C1 segment of cervical spinal cord (tissue), 14 donors: ENCODE measurements around the gene AATK.
A peak's percentile ranks its signal among the peaks of the same experiment; 100 is the strongest.

Source experiments
- DNase-seq, 14 donors: peaks; one replicate each; lab custom pipeline; 2025; lab: John Stamatoyannopoulos, UW

AATK gene

GRCh38 chr17:81196505-81197408, 30.7 kb upstream of the AATK start:
- DNase-seq: no peak

DNA sequence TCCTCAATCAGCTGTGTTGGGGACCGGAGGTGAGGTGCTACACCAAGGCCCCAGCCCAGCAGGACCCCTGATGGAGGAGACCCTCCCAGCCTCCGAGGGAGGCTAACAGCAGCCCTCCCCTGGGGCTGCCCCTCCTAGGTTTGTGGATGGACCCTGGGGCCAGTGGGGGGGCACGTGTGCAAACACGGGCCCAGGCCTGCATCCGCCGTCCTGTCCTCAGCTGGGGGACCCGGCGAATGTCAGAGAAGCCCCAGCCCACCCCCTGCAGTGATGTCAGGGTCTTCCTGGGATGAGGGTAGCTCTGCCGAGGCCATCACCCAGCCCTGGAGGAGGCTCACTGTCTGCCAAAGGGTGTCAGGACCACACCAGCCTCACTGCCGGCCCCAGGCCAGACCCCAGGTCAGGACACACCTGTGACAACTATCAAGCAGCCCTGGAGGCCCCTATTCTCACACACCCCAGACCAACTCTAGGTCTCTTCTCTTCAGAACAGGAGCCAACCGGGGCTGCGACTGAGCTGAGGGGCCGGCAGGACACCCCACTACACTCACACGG, 30.0 kb upstream of the AATK start:
- no peak for DNase-seq

GRCh38 chr17:81194941-81195901, 29.2 kb upstream of the AATK start:
- DNase-seq: no peak

DNA sequence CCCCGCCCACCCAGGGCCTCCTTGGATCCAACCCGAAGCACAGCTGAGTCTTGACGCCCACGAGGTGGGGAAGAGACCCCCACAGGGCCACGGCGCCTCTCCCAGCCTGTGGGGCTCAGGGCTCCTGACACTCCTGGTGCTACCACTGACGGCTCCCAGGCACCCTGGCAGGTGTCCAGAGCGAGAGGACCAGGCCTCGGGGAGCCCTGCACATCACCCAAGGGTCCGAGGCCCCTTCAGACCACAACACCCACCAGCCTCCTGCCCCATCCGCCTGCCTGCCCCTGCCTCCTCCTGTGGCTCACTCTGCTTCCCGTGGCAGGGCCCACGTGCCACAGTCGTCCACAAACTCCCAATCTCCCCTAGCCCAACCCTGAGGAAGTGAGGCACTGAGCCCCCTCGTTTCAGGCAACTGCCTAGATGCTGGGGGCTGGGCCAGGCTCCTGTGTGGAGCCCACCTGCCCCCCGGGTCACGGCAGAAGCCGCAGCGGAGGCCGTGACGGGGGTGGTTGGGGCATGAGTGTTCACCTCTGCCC, 28.3 kb upstream of the AATK start:
- no peak for DNase-seq

DNA sequence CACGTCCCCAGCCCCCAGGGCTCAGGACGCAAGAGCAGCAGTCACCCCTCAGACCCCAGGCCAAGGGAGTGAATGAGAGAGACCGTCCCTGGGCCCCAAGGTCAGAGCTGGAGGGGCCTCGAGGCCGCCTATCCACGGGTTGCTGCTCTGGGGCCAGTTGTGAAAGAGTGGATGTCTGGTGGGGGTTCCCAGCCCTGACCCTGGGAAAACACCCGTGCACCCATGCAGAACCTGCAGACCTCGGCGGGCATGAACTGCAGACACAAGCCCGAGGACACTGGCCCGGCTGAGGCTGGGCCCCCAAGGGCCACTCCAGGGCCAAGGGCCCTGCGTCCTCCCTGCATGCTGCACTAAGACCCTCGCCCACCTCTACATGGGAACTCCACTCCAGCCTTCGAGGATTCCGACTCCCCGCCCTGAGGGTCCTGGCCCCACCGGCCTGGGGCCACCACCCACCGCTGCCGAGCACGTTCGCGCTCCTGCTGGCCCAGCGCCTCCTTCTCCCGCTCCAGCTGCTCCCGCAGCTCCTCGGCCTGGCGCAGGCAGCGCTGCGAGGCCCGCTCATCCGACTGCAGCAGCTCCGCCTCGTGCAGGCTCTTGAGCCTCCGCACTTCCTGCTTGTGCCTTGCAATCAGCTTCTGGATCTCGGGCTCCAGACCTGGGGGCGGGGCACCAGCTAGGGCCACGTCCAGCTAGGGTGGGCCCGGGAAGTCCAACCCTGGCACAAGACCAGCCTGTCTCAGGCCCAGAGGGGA, 27.6 kb upstream of the AATK start:
- no peak for DNase-seq

DNA sequence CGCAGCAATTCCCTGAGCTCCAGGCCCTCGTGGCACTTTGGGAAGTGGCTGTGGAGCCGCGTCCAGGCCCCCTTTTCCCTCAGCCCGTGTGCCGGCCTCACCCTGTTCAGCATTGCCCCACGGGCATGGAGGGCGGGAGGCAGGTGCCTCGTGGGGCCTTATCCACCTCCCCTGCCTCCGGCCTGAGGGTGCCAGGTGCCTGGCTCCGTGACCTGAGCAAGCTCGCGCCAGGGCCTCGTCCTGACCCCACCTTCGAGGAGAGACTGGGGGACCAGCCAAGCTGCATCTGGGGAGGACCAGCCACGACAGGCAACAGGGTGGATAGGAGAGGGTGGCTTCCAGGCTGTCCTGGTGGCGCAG, 27.0 kb upstream of the AATK start:
- no peak for DNase-seq

DNA sequence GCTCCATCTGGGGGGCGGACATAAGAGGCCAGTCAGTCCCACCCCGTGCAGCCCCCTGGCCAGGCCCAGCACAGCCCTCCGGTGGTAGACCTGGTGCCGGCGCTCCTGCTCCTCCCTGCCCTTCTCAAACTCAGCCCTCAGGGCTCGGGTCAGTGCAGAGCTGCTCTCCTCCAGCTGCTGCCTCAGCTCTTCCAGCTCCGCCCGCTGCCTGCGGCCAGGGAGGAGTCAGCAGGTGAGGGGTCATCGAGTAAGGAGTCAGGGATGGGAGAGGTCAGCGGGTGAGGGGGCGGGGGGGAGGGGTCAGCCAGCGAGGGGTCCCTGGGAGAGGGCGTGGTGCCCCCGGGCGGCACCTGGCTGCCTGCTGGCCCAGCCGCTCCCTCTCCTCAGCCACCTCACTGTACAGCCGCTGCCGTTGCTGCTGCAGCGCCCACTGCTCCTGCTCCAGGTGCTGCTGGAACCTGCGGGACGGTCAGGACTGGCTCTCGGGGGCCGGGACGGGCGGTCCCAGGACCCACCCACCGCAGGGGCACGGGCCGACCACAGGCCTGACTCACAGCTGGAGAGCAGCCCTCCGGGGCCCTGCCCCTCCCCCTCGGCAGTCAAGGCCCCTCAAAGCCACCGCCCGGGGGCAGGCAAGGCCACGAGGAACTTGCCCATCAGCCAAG, 26.5 kb upstream of the AATK start:
- DNase-seq: no peak

GRCh38 chr17:81191646-81192045, 25.6 kb upstream of the AATK start:
- DNase-seq: no peak

DNA sequence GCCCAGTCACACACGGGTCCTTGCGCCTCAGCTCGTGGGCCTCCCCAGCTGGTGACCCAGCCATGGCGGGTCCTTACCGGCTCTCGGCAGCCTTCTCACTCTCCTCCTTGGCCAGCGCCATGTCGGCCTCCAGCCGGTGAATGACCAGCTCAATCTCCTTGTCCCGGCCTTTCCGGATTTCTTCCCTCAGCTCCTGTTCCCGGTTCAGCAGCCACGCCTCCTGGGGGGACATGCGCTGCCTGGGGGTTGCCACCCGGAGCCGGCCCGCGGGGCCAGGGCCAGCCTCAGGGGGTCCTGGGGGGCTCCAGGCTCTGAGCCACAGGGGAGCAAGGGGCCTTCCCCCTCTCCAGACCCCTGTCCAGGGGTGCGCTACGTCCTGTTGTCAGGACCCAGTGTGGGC, 25.1 kb upstream of the AATK start:
- no peak for DNase-seq

DNA sequence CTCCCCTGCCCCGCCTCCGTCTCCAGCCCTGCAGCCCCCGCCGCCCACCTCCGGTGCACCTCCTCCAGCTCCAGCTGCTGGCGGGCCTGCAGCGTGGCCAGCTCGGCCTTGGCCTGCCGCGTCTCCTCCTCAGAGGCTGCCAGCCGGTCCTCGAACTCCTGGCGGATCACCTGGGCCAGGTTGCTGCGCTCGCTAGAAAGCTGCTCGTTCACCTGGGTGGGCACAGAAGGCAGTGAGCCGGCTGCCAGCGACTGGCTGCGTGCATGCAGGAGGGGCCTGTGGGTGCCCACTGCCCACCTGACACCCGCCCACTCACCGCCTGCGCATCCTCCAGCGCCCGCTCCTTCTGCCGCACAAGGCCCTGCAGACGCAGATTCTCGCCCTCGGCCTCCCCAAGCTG, 24.6 kb upstream of the AATK start:
- no peak for DNase-seq

GRCh38 chr17:81189670-81190530, 23.9 kb upstream of the AATK start:
- peak in 3 of 14 donors; percentile 8 to 9 (median 9) for DNase-seq

DNA sequence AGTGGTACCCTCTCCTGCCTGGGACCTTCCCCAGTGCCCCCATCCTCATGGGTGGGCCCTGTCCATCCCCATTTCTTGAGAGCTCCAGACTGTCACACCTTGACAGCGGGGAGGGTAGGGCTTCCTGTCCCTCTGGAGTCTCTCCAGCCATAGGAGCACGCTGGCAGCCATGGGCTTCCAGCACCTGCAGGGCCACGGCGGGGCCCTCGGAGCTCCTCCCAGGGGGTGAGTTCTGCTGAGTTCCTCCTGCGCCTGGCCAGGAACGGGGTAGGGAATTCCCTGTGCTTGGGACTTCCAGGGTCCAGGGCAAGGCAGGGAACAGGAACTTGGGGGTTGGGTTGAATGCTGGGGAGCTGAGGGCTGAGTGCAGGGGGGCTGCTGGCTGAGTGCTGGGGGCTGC, 23.0 kb upstream of the AATK start:
- DNase-seq: no peak

GRCh38 chr17:81188491-81188840, 22.4 kb upstream of the AATK start:
- no peak for DNase-seq

GRCh38 chr17:81187586-81188490, 21.8 kb upstream of the AATK start:
- DNase-seq: no peak

DNA sequence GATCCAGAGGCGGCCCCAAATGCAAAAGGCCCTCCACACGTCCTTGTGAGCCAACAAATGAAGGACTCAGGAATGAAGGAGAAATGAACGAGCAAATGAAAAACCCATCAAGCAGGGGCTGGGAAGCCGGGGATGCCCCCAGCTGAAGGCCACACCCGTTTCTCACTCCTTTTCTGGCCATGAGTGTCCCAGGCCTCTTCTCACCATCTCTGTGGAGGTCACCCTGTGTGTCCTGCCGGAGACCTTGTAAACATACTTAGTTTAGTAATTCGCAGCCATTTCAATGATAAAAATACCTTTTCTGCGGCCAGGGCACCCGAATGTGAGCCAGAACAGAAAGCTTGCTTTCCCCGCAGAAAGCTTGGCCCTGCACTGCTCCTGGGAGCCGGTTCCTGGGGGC, 21.1 kb upstream of the AATK start:
- DNase-seq: no peak

GRCh38 chr17:81186203-81186602, 20.2 kb upstream of the AATK start:
- DNase-seq: no peak

- no peak for DNase-seq
Measured at GRCh38 chr17:81184555-81184954, 18.5 kb upstream of the AATK start.

GRCh38 chr17:81183807-81184206, 17.8 kb upstream of the AATK start:
- DNase-seq: no peak

DNA sequence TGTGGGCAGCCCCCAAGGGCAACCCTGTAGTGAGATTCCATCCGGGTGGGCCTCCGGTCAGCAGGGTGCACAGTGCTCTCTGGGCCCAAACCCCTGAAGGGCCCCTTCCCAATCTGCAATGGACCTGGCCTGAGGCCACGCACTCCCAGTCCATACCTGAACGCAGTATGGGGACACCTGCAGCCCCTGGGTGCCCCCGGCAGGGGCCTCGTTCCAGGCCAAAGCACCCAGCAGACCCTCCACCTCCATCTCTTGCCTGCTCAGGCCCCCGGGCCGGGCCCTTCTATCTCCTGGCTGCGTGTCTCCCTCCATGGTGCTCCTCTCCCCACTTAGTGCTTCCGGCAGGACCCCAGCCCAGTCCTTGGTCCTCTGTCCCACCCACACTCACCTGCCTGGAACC, 17.3 kb upstream of the AATK start:
- no peak for DNase-seq
